HEK293T (cell line): ENCODE data around the gene VAV2.

Experiments
- CTCF ChIA-PET: fragments of 350-600 bp; formaldehyde crosslinking; extraction: SDS; loops from one replicate; lab custom pipeline; 2021; ENCODE audit warnings: antibody characterized with exemption, inconsistent platforms; lab: Yijun Ruan, JAX
- POLR2A ChIA-PET: fragments of 350-600 bp; formaldehyde crosslinking; extraction: SDS; loops from one replicate; lab custom pipeline; 2020; ENCODE audit warnings: antibody characterized with exemption, inconsistent platforms; lab: Yijun Ruan, JAX
- DNase-seq: peaks from one replicate; pipeline ENCODE4 v3.0.0; 2012; ENCODE audit warnings: mixed read lengths; ENCODE audit errors: extremely low spot score
- ARNT ChIP-seq: fragments of 450-650 bp; IDR thresholded peaks from 2 replicates; pipeline ENCODE4 v1.6.1; 2017; ENCODE audit warnings: mild to moderate bottlenecking
- BHLHE40 ChIP-seq: fragments of 450-650 bp; IDR thresholded peaks from 2 replicates; pipeline ENCODE4 v1.6.1; 2016; ENCODE audit warnings: mild to moderate bottlenecking, moderate library complexity, borderline replicate concordance
- CTBP1 ChIP-seq: fragments of 450-650 bp; IDR thresholded peaks from 2 replicates; pipeline ENCODE4 v1.6.1; 2016; ENCODE audit warnings: borderline replicate concordance
- ELF4 ChIP-seq: fragments of 450-650 bp; IDR thresholded peaks from 2 replicates; pipeline ENCODE4 v1.6.1; 2017; ENCODE audit warnings: antibody characterized with exemption
- FOXA1 ChIP-seq: fragments of 450-650 bp; IDR thresholded peaks from 2 replicates; pipeline ENCODE4 v1.6.1; 2016; ENCODE audit warnings: mild to moderate bottlenecking
- FOXK2 ChIP-seq: fragments of 450-650 bp; IDR thresholded peaks from 2 replicates; pipeline ENCODE4 v1.6.1; 2016; ENCODE audit warnings: mild to moderate bottlenecking
- FOXM1 ChIP-seq: fragments of 450-650 bp; IDR thresholded peaks from 2 replicates; pipeline ENCODE4 v1.6.1; 2017; ENCODE audit warnings: mild to moderate bottlenecking, borderline replicate concordance
- HDGF ChIP-seq: fragments of 450-650 bp; IDR thresholded peaks from 2 replicates; pipeline ENCODE4 v1.6.1; 2017; ENCODE audit warnings: antibody characterized with exemption, borderline replicate concordance
- L3MBTL2 ChIP-seq: fragments of 450-650 bp; conservative IDR thresholded peaks from 2 replicates; pipeline ENCODE4 v1.6.1; 2016; ENCODE audit warnings: mild to moderate bottlenecking
- LEF1 ChIP-seq: fragments of 450-650 bp; IDR thresholded peaks from 2 replicates; pipeline ENCODE4 v1.6.1; 2017; ENCODE audit warnings: mild to moderate bottlenecking, borderline replicate concordance
- NFRKB ChIP-seq: fragments of 450-650 bp; IDR thresholded peaks from 2 replicates; pipeline ENCODE4 v1.6.1; 2016; ENCODE audit warnings: mild to moderate bottlenecking, moderate library complexity
- PKNOX1 ChIP-seq: fragments of 450-650 bp; IDR thresholded peaks from 2 replicates; pipeline ENCODE4 v1.6.1; 2016
- SP1 ChIP-seq: fragments of 450-650 bp; IDR thresholded peaks from 2 replicates; pipeline ENCODE4 v1.6.1; 2017
- SUZ12 ChIP-seq: fragments of 450-650 bp; IDR thresholded peaks from 2 replicates; pipeline ENCODE4 v1.6.1; 2016; ENCODE audit warnings: mild to moderate bottlenecking
- TARDBP ChIP-seq: fragments of 450-650 bp; IDR thresholded peaks from 2 replicates; pipeline ENCODE4 v1.6.1; 2016
- ZNF384 ChIP-seq: fragments of 450-650 bp; IDR thresholded peaks from 2 replicates; pipeline ENCODE4 v1.6.1; 2016

VAV2 gene

GRCh38 chr9:133813749-133814585 lies 178.2 kb downstream of the VAV2 start:
- DNase-seq: no peak
- TF ChIP-seq FOXM1 (no peak), ELF4 (no peak), NFRKB (no peak), ZNF384 (no peak), SUZ12 (no peak), LEF1 (no peak), BHLHE40 (no peak), CTBP1 (no peak), TARDBP (no peak)
- CTCF ChIA-PET: no interaction called here
- POLR2A ChIA-PET: no interaction called here

GRCh38 chr9:133812941-133813748 lies 179.0 kb downstream of the VAV2 start:
- ChIA-PET POLR2A (no interaction called here), CTCF (interaction anchor here (0.6 kb wide), 1 partner anchor 595 kb away, joined by 3 read pairs; no protein-coding TSS in a partner anchor)

GRCh38 chr9:133812077-133812868 lies 179.9 kb downstream of the VAV2 start:
- ChIA-PET POLR2A (no interaction called here), CTCF (interaction anchor here (0.6 kb wide), 1 partner anchor 594 kb away, joined by 3 read pairs; no protein-coding TSS in a partner anchor)
- no peak for DNase-seq
- TF ChIP-seq NFRKB: no peak
- no peak for TF ChIP-seq LEF1
- TF ChIP-seq HDGF: no peak
- TF ChIP-seq BHLHE40: no peak
- TF ChIP-seq ZNF384: no peak
- no peak for TF ChIP-seq TARDBP
- TF ChIP-seq SP1: no peak
- TF ChIP-seq FOXK2: no peak
- no peak for TF ChIP-seq FOXM1
- TF ChIP-seq CTBP1: no peak
- TF ChIP-seq PKNOX1: no peak
- TF ChIP-seq SUZ12: no peak
- no peak for TF ChIP-seq L3MBTL2
- no peak for TF ChIP-seq FOXA1

More at GRCh38 chr9:133812941-133813748, 179.0 kb downstream of the VAV2 start:
- no peak for TF ChIP-seq L3MBTL2
- no peak for TF ChIP-seq ELF4
- TF ChIP-seq FOXK2: no peak
- TF ChIP-seq SUZ12: no peak
- no peak for TF ChIP-seq FOXA1
- no peak for TF ChIP-seq NFRKB
- TF ChIP-seq TARDBP: no peak
- no peak for TF ChIP-seq CTBP1
- no peak for TF ChIP-seq PKNOX1
- TF ChIP-seq HDGF: no peak
- no peak for TF ChIP-seq FOXM1
- TF ChIP-seq LEF1: no peak
- TF ChIP-seq BHLHE40: no peak
- TF ChIP-seq ARNT: no peak
- TF ChIP-seq ZNF384: no peak
- no peak for TF ChIP-seq SP1
- no peak for DNase-seq

- ChIA-PET POLR2A (no interaction called here), CTCF (interaction anchor here (0.9 kb wide), 1 partner anchor 184 kb away, joined by 3 read pairs; no protein-coding TSS in a partner anchor)
- DNase-seq: no peak
- TF ChIP-seq CTBP1 (no peak), BHLHE40 (no peak), NFRKB (no peak), ELF4 (no peak), L3MBTL2 (no peak), ZNF384 (no peak)
Measured at GRCh38 chr9:133811471-133811870, 180.7 kb downstream of the VAV2 start.

GRCh38 chr9:133810556-133811195 lies 181.4 kb downstream of the VAV2 start:
- TF ChIP-seq SP1 (no peak), HDGF (no peak), FOXA1 (no peak), NFRKB (no peak), LEF1 (no peak), ELF4 (no peak), CTBP1 (no peak), BHLHE40 (no peak), SUZ12 (no peak), ARNT (no peak), FOXM1 (no peak), TARDBP (no peak), FOXK2 (no peak)

More at GRCh38 chr9:133810556-133811195, 181.4 kb downstream of the VAV2 start:
- ChIA-PET CTCF (interaction anchor here (0.9 kb wide), 1 partner anchor 185 kb away, joined by 3 read pairs; no protein-coding TSS in a partner anchor), POLR2A (no interaction called here)
- no peak for DNase-seq
